Measurements from ENCODE around the gene IFT57. TPM values are rescaled to one million over a fixed set of nuclear protein-coding genes. Genes with fewer than 3 reads are reported as not detected.

IFT57 gene
- total and polyA plus RNA-seq, 2 of the 8 experiments (the other 6 are each of a cell fraction or from before 2014, with no cell fraction given) = 15.1 to 27.8 TPM

- POLR2A ChIA-PET (ENCODE audit: partially characterized antibody) = interaction anchor here (1.9 kb wide), 1 partner anchor 9 kb away, joined by 4 read pairs; no protein-coding TSS in a partner anchor
- H2BK20ac ChIP-seq (ENCODE audit: low read length) = no peak overlapping the region
- TF ChIP-seq TEAD4 (IDR thresholded peaks at IDR 0.05; ENCODE audit: low read depth, low read length) = no peak
- no peak for TF ChIP-seq EGR1 (IDR thresholded peaks at IDR 0.05; ENCODE audit: borderline replicate concordance, low read depth, low read length)
- no peak overlapping the region for H4K5ac ChIP-seq (ENCODE audit: insufficient read length, low read depth, low read length)
- H3K23me2 ChIP-seq (ENCODE audit: low read depth, low read length) = peaks cover 1% of the 10 kb centered on the region
- H3K36me3 ChIP-seq (ENCODE audit: control insufficient read depth in 2 of 4, insufficient read depth in 4 of 4, low read length in 3 of 4) = no peaks in the 10 kb centered on the region; a peak in 1 of 8 replicates
- no peak overlapping the region for H3K18ac ChIP-seq (ENCODE audit: extremely low read depth, low read length)
- no peak overlapping the region for H3K23ac ChIP-seq (ENCODE audit: insufficient read length)
- CTCF ChIA-PET (ENCODE audit: partially characterized antibody) = interaction anchor here (0.8 to 1.4 kb wide), 2 partner anchors 10 to 71 kb away, joined by 3 read pairs; no protein-coding TSS in a partner anchor
- H3K79me2 ChIP-seq (ENCODE audit: control insufficient read depth in 1 of 2, insufficient read depth in 2 of 2, low read length in 2 of 2) = no peaks in the 10 kb centered on the region
- no peak overlapping the region for H3K14ac ChIP-seq (ENCODE audit: insufficient read length)
- no peak overlapping the region for H2BK15ac ChIP-seq (ENCODE audit: low read length)
- peak overlapping the region; percentile 71 to 90 for H3K4me2 ChIP-seq (ENCODE audit: insufficient read depth in 1 of 2, low read depth in 2 of 2, low read length in 2 of 2)
- H3K4me1 ChIP-seq (replicated peaks in 1 of 4; ENCODE audit: control insufficient read depth in 3 of 4, insufficient read depth in 4 of 4, low read length in 3 of 4) = peaks cover 0 to 5% (median 1%) of the 10 kb centered on the region in 4 experiments; a peak in 3 of 7 replicates
- peak overlapping the region; percentile 4 to 80 (median 54); a peak in 6 of 8 replicates for H3K4me3 ChIP-seq (ENCODE audit: extremely low read depth in 1 of 4, insufficient read depth in 2 of 4, low read depth in 3 of 4, low read length in 4 of 4)
- DNase-seq (ENCODE audit: low read depth in 1 of 2, low spot score in 2 of 2) (no peak), FAIRE-seq (no peak)
- no peaks in the 10 kb centered on the region for H3K27me3 ChIP-seq (replicated peaks in 1 of 4; ENCODE audit: control insufficient read depth in 3 of 4, extremely low read depth in 1 of 4, insufficient read depth in 3 of 4, low read length in 3 of 4)
- no peak overlapping the region for H3K56ac ChIP-seq (replicated peaks; ENCODE audit: insufficient read length, low read depth, low read length)
- no peak overlapping the region for H2AK5ac ChIP-seq (ENCODE audit: low read depth, low read length)
- 56% methylated on average over 5 of the region's 5 CpGs; no CpG with 5 or more reads in 1 of the 2 experiments for WGBS, 2 experiments (ENCODE audit: extremely low coverage in 1 of 2, insufficient coverage in 1 of 2, insufficient read length in 1 of 2, insufficient replicate concordance in 2 of 2, low coverage in 1 of 2, low lambda C conversion rate in 2 of 2, missing lambda C conversion rate in 1 of 2)
- no peak overlapping the region for H4K91ac ChIP-seq (replicated peaks; ENCODE audit: insufficient read length, low read length)
- no peaks in the 10 kb centered on the region for H3K79me1 ChIP-seq (ENCODE audit: low read depth, low read length)
- no peak overlapping the region for H4K8ac ChIP-seq (ENCODE audit: extremely low read depth, insufficient read depth, low read length)
- H3K9ac ChIP-seq (replicated peaks in 1 of 4; ENCODE audit: extremely low read depth in 1 of 4, low read depth in 3 of 4, low read length in 3 of 4) = no peak overlapping the region
- H3K4ac ChIP-seq (replicated peaks; ENCODE audit: insufficient read length, low read depth, low read length) = no peak overlapping the region
- no peaks in the 10 kb centered on the region for H4K20me1 ChIP-seq (replicated peaks in 1 of 2; ENCODE audit: control insufficient read depth in 1 of 2, insufficient read depth in 2 of 2, low read length in 2 of 2)
- no peak overlapping the region for H2BK5ac ChIP-seq (ENCODE audit: low read depth, low read length)
- no peak overlapping the region for H2BK120ac ChIP-seq (replicated peaks; ENCODE audit: low read depth, low read length)
- no peak overlapping the region for H3K27ac ChIP-seq (ENCODE audit: low read depth, low read length)
- no peaks in the 10 kb centered on the region for H3K9me3 ChIP-seq (ENCODE audit: insufficient read depth in 2 of 2, low read depth in 1 of 2, low read length in 1 of 2)
- H2AFZ ChIP-seq (ENCODE audit: low read length) = peak overlapping the region; percentile 78
- no peak overlapping the region for H2BK12ac ChIP-seq (ENCODE audit: low read depth, low read length)
Observed at GRCh38 chr3:108222853-108223565, 785 bp upstream of the IFT57 start.
